SU-DHL-6 (cell line): Measurements from ENCODE around the gene CAVIN3.
"Not testable (repeated sequence)": the region's sequence is repeated elsewhere in the genome, so short reads cannot be mapped to it uniquely, and the experiment has no call there.

Experiments
- H2AFZ ChIP-seq: fragments of 200-600 bp; sonication (generic); 2 replicates; pipeline ENCODE4 v1.6.1; 2014; ENCODE audit warnings: low read depth, mild to moderate bottlenecking, moderate library complexity, mixed read lengths, antibody characterized with exemption, low read length; ENCODE audit not compliant: severe bottlenecking
- H3F3A ChIP-seq: fragments of 200-600 bp; shearing (Covaris generic); 2 replicates; pipeline ENCODE4 v1.6.0; 2016; ENCODE audit warnings: antibody characterized with exemption, mild to moderate bottlenecking; ENCODE audit not compliant: insufficient read depth
- H3K27ac ChIP-seq: fragments of 200-600 bp; sonication (generic); 2 replicates; pipeline ENCODE4 v1.5.1; 2016; ENCODE audit warnings: low read depth, mild to moderate bottlenecking, low read length, moderate library complexity, mixed read lengths
- H3K27me3 ChIP-seq: fragments of 200-600 bp; sonication (generic), shearing (Covaris generic); 2 replicates; pipeline ENCODE4 v1.6.0; 2014; ENCODE audit warnings: mild to moderate bottlenecking, low read length
- H3K36me3 ChIP-seq: fragments of 200-600 bp; sonication (generic); 2 replicates; pipeline ENCODE4 v1.6.1; 2014; ENCODE audit warnings: mild to moderate bottlenecking, low read length, mixed read lengths
- H3K4me2 ChIP-seq: fragments of 300-600, 200-600 bp; shearing (Covaris generic), sonication (generic); 2 replicates; pipeline ENCODE4 v1.6.0; 2014; ENCODE audit warnings: low read length, low read depth, mild to moderate bottlenecking; ENCODE audit not compliant: poor library complexity, severe bottlenecking
- H3K4me3 ChIP-seq: fragments of 200-600 bp; sonication (generic); 2 replicates; pipeline ENCODE4 v1.5.1; 2014; ENCODE audit warnings: antibody characterized with exemption, low read length, mild to moderate bottlenecking, mixed read lengths; ENCODE audit not compliant: insufficient read depth, poor library complexity, severe bottlenecking
- H3K79me2 ChIP-seq: fragments of 200-600 bp; sonication (generic); 2 replicates; pipeline ENCODE4 v1.6.1; 2014; ENCODE audit warnings: mild to moderate bottlenecking, low read length, moderate library complexity; ENCODE audit not compliant: insufficient read depth
- H3K9ac ChIP-seq: fragments of 200-600 bp; sonication (generic); 2 replicates; pipeline ENCODE4 v1.7.0; 2014; ENCODE audit warnings: mild to moderate bottlenecking, low read length
- H3K9me2 ChIP-seq: fragments of 200-600 bp; sonication (generic); replicated peaks from 2 replicates; pipeline ENCODE4 v1.6.1; 2014; ENCODE audit warnings: low read length; ENCODE audit not compliant: insufficient read depth
- H3K9me3 ChIP-seq: fragments of 200-600 bp; sonication (generic); 2 replicates; pipeline ENCODE4 v1.6.1; 2014; ENCODE audit warnings: low read length, mixed read lengths; ENCODE audit not compliant: insufficient read depth
- H4K20me1 ChIP-seq: fragments of 200-600 bp; sonication (generic); 2 replicates; pipeline ENCODE4 v1.6.1; 2014; ENCODE audit warnings: low read depth, mild to moderate bottlenecking, antibody characterized with exemption, low read length, moderate library complexity, mixed read lengths
- EZH2phosphoT487 ChIP-seq: fragments of 200-600 bp; sonication (generic), shearing (Covaris generic); conservative IDR thresholded peaks from 2 replicates; pipeline ENCODE4 v1.6.1; 2018; ENCODE audit warnings: mild to moderate bottlenecking, antibody characterized with exemption, low read length, moderate library complexity, mixed read lengths
- TF ChIP-seq, protein P1 (sequence below): fragments of 200-600 bp; sonication (generic); IDR thresholded peaks from one replicate; pipeline ENCODE4 v1.5.1; 2017; ENCODE audit warnings: antibody characterized with exemption, mild to moderate bottlenecking, low read length, moderate library complexity; ENCODE audit not compliant: insufficient read depth, poor library complexity, severe bottlenecking

CAVIN3 gene

DNA sequence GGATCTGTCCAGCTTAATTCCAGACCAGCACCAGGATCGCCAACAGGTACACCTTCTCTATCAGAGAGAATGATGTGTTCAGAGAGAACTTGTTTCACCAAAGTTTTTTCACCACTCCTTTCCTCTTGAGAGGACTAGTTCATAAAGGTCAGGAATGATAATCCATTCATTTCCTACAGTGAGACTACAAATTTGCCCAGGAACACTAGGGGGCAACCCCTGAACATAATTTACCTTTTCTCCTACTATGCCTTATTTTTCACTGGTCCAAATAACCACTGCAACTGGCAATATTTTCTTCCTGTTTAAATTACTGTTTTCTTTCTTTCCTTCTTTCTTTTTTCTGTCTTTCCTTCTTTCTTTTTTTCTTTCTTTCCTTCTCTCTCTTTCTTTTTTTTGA, 22.5 kb downstream of the CAVIN3 start:
- no peaks in the 10 kb centered on the region for H3K9me3 ChIP-seq
- no peaks in the 10 kb centered on the region for H3K9me2 ChIP-seq
- H3K4me3 ChIP-seq = no peak overlapping the region
- no peak overlapping the region for H3K4me2 ChIP-seq
- no peak overlapping the region for H2AFZ ChIP-seq
- no peaks in the 10 kb centered on the region for H3K79me2 ChIP-seq
- TF ChIP-seq EZH2phosphoT487 = no peak
- TF ChIP-seq, protein P1, sequence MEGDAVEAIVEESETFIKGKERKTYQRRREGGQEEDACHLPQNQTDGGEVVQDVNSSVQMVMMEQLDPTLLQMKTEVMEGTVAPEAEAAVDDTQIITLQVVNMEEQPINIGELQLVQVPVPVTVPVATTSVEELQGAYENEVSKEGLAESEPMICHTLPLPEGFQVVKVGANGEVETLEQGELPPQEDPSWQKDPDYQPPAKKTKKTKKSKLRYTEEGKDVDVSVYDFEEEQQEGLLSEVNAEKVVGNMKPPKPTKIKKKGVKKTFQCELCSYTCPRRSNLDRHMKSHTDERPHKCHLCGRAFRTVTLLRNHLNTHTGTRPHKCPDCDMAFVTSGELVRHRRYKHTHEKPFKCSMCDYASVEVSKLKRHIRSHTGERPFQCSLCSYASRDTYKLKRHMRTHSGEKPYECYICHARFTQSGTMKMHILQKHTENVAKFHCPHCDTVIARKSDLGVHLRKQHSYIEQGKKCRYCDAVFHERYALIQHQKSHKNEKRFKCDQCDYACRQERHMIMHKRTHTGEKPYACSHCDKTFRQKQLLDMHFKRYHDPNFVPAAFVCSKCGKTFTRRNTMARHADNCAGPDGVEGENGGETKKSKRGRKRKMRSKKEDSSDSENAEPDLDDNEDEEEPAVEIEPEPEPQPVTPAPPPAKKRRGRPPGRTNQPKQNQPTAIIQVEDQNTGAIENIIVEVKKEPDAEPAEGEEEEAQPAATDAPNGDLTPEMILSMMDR = peak; percentile 16
- H3K9ac ChIP-seq = no peak overlapping the region
- H3K27me3 ChIP-seq = no peaks in the 10 kb centered on the region
- H3F3A ChIP-seq = no peaks in the 10 kb centered on the region
- no peaks in the 10 kb centered on the region for H3K36me3 ChIP-seq
- no peak overlapping the region for H3K27ac ChIP-seq
- no peaks in the 10 kb centered on the region for H4K20me1 ChIP-seq

DNA sequence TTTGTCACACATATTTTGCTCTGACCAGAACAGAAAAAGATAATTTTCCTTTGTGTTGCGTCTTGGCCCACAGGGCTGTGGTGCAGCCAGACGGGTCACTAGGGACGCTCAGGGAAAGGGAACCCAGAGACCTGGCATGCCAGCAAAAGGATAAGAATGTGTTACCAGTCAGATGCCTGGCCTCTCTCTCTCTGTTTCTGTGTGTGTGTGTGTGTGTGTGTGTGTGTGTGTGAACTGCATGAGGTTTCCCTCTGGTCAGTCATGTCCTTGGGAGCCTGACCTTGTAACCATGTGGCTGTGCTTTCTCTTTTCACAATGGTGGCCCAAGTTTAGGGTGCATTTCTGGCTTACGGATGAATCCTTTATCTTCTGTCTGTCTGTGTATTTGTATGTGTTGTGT, 35.3 kb downstream of the CAVIN3 start:
- Histone ChIP-seq H3K9ac (no peak overlapping the region), H3K4me3 (no peak overlapping the region), H3K27me3 (no peaks in the 10 kb centered on the region), H3K27ac (no peak overlapping the region), H3K9me2 (no peaks in the 10 kb centered on the region), H2AFZ (no peak overlapping the region), H3K79me2 (no peaks in the 10 kb centered on the region), H3K9me3 (no peaks in the 10 kb centered on the region), H3K36me3 (no peaks in the 10 kb centered on the region), H4K20me1 (no peaks in the 10 kb centered on the region), H3F3A (no peaks in the 10 kb centered on the region), H3K4me2 (no peak overlapping the region)
- TF ChIP-seq, protein P1 = no peak
- TF ChIP-seq EZH2phosphoT487 = no peak

DNA sequence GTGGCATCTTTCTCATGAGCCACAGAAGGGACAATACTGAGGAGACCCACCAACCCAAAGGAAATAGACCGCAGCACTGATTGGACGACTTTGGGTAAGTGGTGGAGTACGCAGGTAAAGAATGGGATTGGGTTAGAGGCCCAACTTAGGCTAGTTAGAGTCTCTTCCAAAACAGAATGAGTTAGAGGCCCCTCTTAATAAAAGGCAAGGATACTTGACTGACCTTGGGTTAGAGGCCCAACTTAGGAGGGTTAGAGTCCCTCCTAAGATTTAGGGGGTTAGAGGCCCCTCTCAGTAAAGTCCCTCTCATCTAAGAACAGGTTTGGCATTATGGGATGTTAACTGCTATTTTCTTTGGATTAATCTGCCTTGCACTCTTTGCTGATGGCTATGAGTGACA, 36.1 kb downstream of the CAVIN3 start:
- H3K27me3 ChIP-seq = no peaks in the 10 kb centered on the region
- no peaks in the 10 kb centered on the region for H3K9me2 ChIP-seq
- no peaks in the 10 kb centered on the region for H3K9me3 ChIP-seq
- no peak overlapping the region for H3K9ac ChIP-seq
- no peak overlapping the region for H2AFZ ChIP-seq
- TF ChIP-seq EZH2phosphoT487 = no peak
- TF ChIP-seq, protein P1 = no peak
- H3K36me3 ChIP-seq = no peaks in the 10 kb centered on the region
- H3K79me2 ChIP-seq = no peaks in the 10 kb centered on the region
- no peaks in the 10 kb centered on the region for H3F3A ChIP-seq
- H3K4me3 ChIP-seq = no peak overlapping the region
- no peak overlapping the region for H3K27ac ChIP-seq
- H4K20me1 ChIP-seq = no peaks in the 10 kb centered on the region
- H3K4me2 ChIP-seq = no peak overlapping the region

DNA sequence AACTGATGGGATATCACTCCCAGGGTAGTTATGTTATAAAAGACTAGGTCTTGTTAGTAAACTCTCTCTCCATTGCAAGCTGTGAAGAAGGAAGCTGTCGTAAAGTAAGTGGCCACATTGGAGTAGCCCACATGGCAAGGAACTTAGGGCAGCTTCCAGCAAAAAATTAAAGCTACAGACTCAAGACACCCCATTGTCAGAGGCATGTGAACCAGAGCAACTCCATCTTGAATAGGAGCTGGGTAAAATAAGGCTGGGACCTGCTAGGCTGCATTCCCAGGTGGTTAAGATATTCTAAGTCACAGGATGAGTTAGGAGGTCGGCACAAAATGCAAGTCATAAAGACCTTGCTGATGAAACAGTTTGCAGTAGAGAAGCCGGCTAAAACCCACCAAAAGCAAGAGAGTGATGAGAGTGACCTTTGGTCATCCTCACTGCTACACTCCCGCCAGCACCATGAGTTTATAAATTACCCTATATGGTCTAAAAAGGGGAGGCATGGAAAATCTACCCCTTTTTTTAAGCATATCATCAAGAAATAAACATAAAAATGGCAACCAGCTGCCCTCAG, 36.8 kb downstream of the CAVIN3 start:
- Histone ChIP-seq H3F3A (no peaks in the 10 kb centered on the region), H3K9ac (no peak overlapping the region), H3K36me3 (no peaks in the 10 kb centered on the region), H3K27ac (no peak overlapping the region), H2AFZ (no peak overlapping the region), H3K4me2 (no peak overlapping the region), H3K9me2 (no peaks in the 10 kb centered on the region), H3K9me3 (no peaks in the 10 kb centered on the region), H4K20me1 (no peaks in the 10 kb centered on the region), H3K4me3 (no peak overlapping the region), H3K27me3 (no peaks in the 10 kb centered on the region), H3K79me2 (no peaks in the 10 kb centered on the region)
- TF ChIP-seq, protein P1 = no peak
- TF ChIP-seq EZH2phosphoT487 = no peak

DNA sequence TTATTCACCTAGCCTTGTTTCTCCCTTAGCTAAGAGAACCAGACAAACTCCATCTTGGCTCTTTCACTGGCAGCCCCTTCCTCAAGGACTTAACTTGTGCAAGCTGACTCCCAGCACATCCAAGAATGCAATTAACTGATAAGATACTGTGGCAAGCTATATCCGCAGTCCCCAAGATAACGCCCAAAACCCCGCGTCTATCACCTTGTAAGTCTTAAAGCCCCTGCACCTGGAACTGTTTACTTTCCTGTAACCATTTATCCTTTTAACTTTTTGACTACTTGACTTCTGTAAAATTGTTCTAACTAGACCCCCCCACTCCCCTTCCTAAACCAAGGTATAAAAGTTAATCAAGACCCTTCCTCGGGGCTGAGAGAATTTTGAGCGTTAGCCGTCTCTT, 39.5 kb downstream of the CAVIN3 start:
- H3K9me2 ChIP-seq, H3K27ac ChIP-seq, H3K9ac ChIP-seq, H3K4me3 ChIP-seq, H4K20me1 ChIP-seq, H3K27me3 ChIP-seq, H3F3A ChIP-seq, H3K9me3 ChIP-seq, H3K36me3 ChIP-seq, H3K79me2 ChIP-seq, H2AFZ ChIP-seq, H3K4me2 ChIP-seq: not testable (repeated sequence)
